DOHH2 (cell line): ENCODE results near the gene SLC25A11.
A peak's percentile ranks its signal among the peaks of the same experiment; 100 is the strongest.

ENCODE experiments used
- H3F3A ChIP-seq: fragments of 200-600 bp; sonication (generic), shearing (Covaris generic); 2 replicates; pipeline ENCODE4 v1.6.0; 2016; ENCODE audit warnings: antibody characterized with exemption, mild to moderate bottlenecking; ENCODE audit not compliant: control insufficient read depth, insufficient read depth
- H3K27ac ChIP-seq: fragments of 200-600 bp; sonication (generic); 2 replicates; pipeline ENCODE4 v1.5.1; 2014; ENCODE audit warnings: low read depth, mild to moderate bottlenecking, low read length, moderate library complexity
- H3K27me3 ChIP-seq: fragments of 200-600 bp; sonication (generic); 2 replicates; pipeline ENCODE4 v1.6.1; 2014; ENCODE audit warnings: mild to moderate bottlenecking, low read length, mixed read lengths; ENCODE audit not compliant: control insufficient read depth
- H3K36me3 ChIP-seq: fragments of 200-600 bp; sonication (generic); 2 replicates; pipeline ENCODE4 v1.6.1; 2014; ENCODE audit warnings: mild to moderate bottlenecking, low read length, moderate library complexity, mixed read lengths; ENCODE audit not compliant: control insufficient read depth
- H3K4me1 ChIP-seq: fragments of 200-600 bp; sonication (generic); 2 replicates; pipeline ENCODE4 v1.6.1; 2014; ENCODE audit warnings: mild to moderate bottlenecking, low read length, mixed read lengths; ENCODE audit not compliant: control insufficient read depth
- H3K4me2 ChIP-seq: fragments of 200-600 bp; sonication (generic); 2 replicates; pipeline ENCODE4 v1.6.0; 2014; ENCODE audit warnings: mild to moderate bottlenecking, low read length, moderate library complexity
- H3K4me3 ChIP-seq: fragments of 200-600 bp; sonication (generic); 2 replicates; pipeline ENCODE4 v1.5.1; 2014; ENCODE audit warnings: mild to moderate bottlenecking, low read length, mixed read lengths
- H3K79me2 ChIP-seq: fragments of 200-600 bp; sonication (generic); 2 replicates; pipeline ENCODE4 v1.6.1; 2014; ENCODE audit warnings: mild to moderate bottlenecking, low read length, mixed read lengths; ENCODE audit not compliant: control insufficient read depth
- H3K9me2 ChIP-seq: fragments of 200-600 bp; sonication (generic); replicated peaks from 2 replicates; pipeline ENCODE4 v1.6.1; 2014; ENCODE audit warnings: mild to moderate bottlenecking, low read length, mixed read lengths; ENCODE audit not compliant: control insufficient read depth
- H3K9me3 ChIP-seq: fragments of 200-600 bp; sonication (generic); 2 replicates; pipeline ENCODE4 v1.6.1; 2014; ENCODE audit warnings: antibody characterized with exemption, low read length, mixed read lengths; ENCODE audit not compliant: control insufficient read depth, insufficient read depth
- H4K20me1 ChIP-seq: fragments of 200-600 bp; sonication (generic); 2 replicates; pipeline ENCODE4 v1.6.0; 2014; ENCODE audit warnings: low read depth, mild to moderate bottlenecking, antibody characterized with exemption, low read length, moderate library complexity; ENCODE audit not compliant: control insufficient read depth, insufficient read depth
- CTCF ChIP-seq: fragments of 200-600 bp; sonication (generic); IDR thresholded peaks from one replicate; pipeline ENCODE4 v1.5.1; 2014; ENCODE audit warnings: antibody characterized with exemption, mild to moderate bottlenecking, low read depth, low read length; ENCODE audit not compliant: poor library complexity, severe bottlenecking
- EZH2phosphoT487 ChIP-seq: fragments of 200-600 bp; sonication (generic); IDR thresholded peaks from 2 replicates; pipeline ENCODE4 v1.6.1; 2017; ENCODE audit warnings: borderline replicate concordance, mild to moderate bottlenecking, antibody characterized with exemption, low read length, moderate library complexity, mixed read lengths

Gene SLC25A11

GRCh38 chr17:4947010-4947410 lies 7.2 kb upstream of the SLC25A11 start:
- peaks cover 74% of the 10 kb centered on the region for H3K79me2 ChIP-seq
- peaks cover 71% of the 10 kb centered on the region for H3K4me1 ChIP-seq
- TF ChIP-seq EZH2phosphoT487 (no peak), CTCF (no peak)
- no peaks in the 10 kb centered on the region for H3K27me3 ChIP-seq
- peak overlapping the region; percentile 99 for H3K27ac ChIP-seq
- H3K36me3 ChIP-seq = peaks cover 64% of the 10 kb centered on the region
- H3K4me2 ChIP-seq = peak overlapping the region; percentile 94
- H3K9me2 ChIP-seq = no peaks in the 10 kb centered on the region
- H3F3A ChIP-seq = peaks cover 59% of the 10 kb centered on the region
- H4K20me1 ChIP-seq = peaks cover 13% of the 10 kb centered on the region; the same call in 1 of the 2 replicates
- no peaks in the 10 kb centered on the region for H3K9me3 ChIP-seq
- peak overlapping the region; percentile 93 for H3K4me3 ChIP-seq

- peaks cover 80% of the 10 kb centered on the region for H3K79me2 ChIP-seq
- H4K20me1 ChIP-seq = peaks cover 13% of the 10 kb centered on the region; the same call in 1 of the 2 replicates
- peaks cover 71% of the 10 kb centered on the region for H3K4me1 ChIP-seq
- no peaks in the 10 kb centered on the region for H3K27me3 ChIP-seq
- peak overlapping the region; percentile 94 for H3K4me2 ChIP-seq
- peak overlapping the region; percentile 99 for H3K27ac ChIP-seq
- peak overlapping the region; percentile 93 for H3K4me3 ChIP-seq
- H3F3A ChIP-seq = peaks cover 64% of the 10 kb centered on the region
- H3K9me3 ChIP-seq = no peaks in the 10 kb centered on the region
- no peak for TF ChIP-seq CTCF
- no peak for TF ChIP-seq EZH2phosphoT487
- H3K36me3 ChIP-seq = peaks cover 69% of the 10 kb centered on the region
- no peaks in the 10 kb centered on the region for H3K9me2 ChIP-seq
Observed at GRCh38 chr17:4946312-4946976, 6.6 kb upstream of the SLC25A11 start.

- peaks cover 83% of the 10 kb centered on the region for H3K79me2 ChIP-seq
Observed at GRCh38 chr17:4945944-4946280, 6.1 kb upstream of the SLC25A11 start.

More at GRCh38 chr17:4945944-4946280, 6.1 kb upstream of the SLC25A11 start:
- Histone ChIP-seq H3K4me2 (peak overlapping the region; percentile 94), H3K9me3 (no peaks in the 10 kb centered on the region), H3F3A (peaks cover 67% of the 10 kb centered on the region), H3K27ac (peak overlapping the region; percentile 99), H3K4me1 (peaks cover 70% of the 10 kb centered on the region), H3K9me2 (no peaks in the 10 kb centered on the region), H3K27me3 (no peaks in the 10 kb centered on the region), H3K36me3 (peaks cover 75% of the 10 kb centered on the region), H3K4me3 (peak overlapping the region; percentile 93), H4K20me1 (peaks cover 13% of the 10 kb centered on the region; the same call in 1 of the 2 replicates)
- no peak for TF ChIP-seq EZH2phosphoT487
- TF ChIP-seq CTCF = no peak
